ENCODE results near the gene GPR152.

DNA sequence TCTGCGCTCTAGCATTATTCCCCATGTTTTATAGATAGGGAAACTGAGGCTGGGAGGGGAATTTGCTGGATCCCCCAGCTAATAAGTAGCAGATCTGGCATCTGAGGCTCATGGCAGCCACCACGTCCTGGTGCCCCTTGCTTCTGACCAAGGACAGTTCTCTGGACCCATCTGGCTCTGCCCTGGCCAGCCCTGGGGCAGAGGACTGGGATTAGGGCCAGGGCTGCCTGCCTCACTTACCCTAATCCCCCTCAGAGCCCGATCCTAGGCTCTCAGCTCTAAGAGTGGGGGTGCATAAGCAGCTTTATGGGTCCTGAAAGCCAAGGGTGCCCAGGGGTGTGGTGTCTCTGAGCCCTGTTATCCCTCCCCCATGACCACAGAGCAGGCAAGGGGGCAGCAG, 2.5 kb upstream of the GPR152 start, which contains the start of gene CABP4:
- TF ChIP-seq EZH2 (IDR thresholded peaks at IDR 0.05; ENCODE audit: insufficient read depth, poor library complexity, severe bottlenecking): no peak
- TF ChIP-seq EZH2phosphoT487 (IDR thresholded peaks at IDR 0.05; ENCODE audit: insufficient read depth, low read depth): no peak
